Measurements from ENCODE around the gene DNAH10.

Gene DNAH10, protein sequence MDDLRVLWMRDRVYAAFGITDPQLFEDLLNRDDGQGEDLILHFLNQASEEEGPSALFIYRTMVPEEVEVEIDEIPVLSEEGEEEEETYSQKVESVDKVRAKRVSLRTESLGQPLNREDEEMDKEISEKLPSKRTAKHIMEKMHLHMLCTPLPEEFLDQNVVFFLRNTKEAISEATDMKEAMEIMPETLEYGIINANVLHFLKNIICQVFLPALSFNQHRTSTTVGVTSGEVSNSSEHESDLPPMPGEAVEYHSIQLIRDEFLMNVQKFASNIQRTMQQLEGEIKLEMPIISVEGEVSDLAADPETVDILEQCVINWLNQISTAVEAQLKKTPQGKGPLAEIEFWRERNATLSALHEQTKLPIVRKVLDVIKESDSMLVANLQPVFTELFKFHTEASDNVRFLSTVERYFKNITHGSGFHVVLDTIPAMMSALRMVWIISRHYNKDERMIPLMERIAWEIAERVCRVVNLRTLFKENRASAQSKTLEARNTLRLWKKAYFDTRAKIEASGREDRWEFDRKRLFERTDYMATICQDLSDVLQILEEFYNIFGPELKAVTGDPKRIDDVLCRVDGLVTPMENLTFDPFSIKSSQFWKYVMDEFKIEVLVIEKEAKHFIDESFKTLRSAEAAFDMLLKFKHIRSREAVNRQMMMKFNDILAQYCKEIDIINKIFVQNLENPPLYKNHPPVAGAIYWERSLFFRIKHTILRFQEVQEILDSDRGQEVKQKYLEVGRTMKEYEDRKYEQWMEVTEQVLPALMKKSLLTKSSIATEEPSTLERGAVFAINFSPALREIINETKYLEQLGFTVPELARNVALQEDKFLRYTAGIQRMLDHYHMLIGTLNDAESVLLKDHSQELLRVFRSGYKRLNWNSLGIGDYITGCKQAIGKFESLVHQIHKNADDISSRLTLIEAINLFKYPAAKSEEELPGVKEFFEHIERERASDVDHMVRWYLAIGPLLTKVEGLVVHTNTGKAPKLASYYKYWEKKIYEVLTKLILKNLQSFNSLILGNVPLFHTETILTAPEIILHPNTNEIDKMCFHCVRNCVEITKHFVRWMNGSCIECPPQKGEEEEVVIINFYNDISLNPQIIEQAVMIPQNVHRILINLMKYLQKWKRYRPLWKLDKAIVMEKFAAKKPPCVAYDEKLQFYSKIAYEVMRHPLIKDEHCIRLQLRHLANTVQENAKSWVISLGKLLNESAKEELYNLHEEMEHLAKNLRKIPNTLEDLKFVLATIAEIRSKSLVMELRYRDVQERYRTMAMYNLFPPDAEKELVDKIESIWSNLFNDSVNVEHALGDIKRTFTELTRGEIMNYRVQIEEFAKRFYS (N-terminal part only)

DNA sequence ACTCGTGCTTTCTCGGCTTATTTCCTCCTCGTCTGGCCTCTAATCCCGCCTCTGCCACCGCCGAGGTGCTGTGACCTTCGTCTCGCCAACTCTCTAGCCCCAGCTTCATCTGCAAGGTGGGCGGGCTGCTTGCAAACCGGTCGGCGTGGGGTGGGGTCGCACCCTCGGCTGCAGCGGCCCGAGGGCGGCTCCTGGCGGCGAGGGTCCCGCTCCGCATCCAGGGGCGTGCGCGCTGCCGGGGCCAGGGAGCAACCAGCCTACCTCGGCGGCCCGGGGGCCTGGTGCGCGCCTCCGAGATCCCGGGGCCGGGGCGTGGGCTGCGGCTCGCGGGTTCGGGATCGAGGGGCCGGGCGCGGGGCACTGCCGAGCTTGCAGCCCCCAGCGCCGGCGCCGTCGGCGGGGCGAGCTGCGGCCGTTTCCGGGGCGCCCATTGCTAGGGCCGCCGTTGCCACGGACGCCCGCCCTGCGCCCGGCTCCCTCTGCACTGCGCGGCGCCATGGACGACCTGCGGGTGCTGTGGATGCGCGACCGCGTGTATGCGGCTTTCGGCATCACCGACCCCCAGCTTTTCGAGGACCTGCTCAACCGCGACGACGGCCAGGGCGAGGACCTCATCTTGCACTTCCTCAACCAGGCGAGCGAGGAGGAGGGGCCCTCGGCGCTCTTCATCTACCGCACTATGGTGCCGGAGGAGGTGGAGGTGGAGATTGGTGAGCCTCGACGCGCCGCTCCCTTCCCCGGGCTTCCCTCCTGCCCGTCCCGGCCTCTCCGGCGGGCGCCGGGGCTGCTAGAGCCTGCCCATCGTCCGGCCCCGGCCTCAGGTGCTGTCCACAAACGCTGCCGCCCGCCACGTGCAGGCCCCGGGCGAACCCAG, at the start of gene DNAH10:
Gene DNAH10, plus strand, starts transcription at position 461 of the 874 bp plus-strand sequence. Its CDS starts 36 bp downstream, at position 497.
- peak; percentile 5 for DNase-seq (ENCODE audit: low read depth)

DNA sequence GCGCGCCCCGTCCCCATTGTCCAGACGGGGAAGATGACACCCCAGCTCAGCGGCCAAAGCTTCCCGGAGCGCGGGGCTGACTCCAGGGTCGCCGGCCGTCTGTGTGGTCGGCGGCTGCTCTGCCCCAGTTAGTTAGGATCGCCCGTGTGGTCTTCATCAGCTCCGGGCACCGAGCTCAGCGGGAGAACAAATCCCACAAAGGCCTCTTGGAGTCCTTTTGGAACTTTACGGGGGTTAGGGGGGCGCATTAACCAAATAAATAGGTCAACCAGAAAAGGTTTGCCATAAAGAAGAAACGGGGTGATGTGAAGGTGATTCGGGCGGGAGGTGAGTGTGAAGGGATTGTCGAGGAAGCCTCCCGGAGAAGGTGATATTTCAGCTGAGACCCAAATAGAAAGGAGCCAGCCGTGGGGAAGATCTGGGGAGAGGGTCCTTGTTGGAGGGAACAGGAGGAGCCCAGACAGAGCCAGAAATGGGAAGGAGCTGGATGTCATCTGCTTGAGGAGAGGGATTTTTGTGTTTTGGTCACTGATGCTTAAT, 49.3 kb upstream of the DNAH10 start:
- DNase-seq (ENCODE audit: low read depth): no peak

DNA sequence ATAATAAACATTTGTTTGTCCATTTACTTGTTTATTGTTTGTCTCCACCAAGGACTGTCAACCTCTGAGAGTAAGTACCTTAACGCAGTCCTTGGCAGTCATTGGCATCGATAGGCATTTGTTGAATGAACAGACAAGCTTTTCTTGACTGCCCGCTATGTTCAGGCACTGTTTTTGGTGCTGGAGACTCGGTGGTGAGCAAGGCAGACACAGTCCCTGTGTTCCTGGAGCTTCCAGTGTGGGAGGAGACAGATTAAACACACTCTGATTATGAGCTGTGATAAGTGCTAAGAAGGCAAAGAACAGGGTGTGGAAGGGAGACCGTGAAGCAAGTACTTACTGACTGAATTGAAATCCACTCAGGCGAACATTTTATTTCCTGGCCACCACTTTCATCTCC, 48.7 kb upstream of the DNAH10 start:
- peak; percentile 24 for DNase-seq (ENCODE audit: low read depth)

DNA sequence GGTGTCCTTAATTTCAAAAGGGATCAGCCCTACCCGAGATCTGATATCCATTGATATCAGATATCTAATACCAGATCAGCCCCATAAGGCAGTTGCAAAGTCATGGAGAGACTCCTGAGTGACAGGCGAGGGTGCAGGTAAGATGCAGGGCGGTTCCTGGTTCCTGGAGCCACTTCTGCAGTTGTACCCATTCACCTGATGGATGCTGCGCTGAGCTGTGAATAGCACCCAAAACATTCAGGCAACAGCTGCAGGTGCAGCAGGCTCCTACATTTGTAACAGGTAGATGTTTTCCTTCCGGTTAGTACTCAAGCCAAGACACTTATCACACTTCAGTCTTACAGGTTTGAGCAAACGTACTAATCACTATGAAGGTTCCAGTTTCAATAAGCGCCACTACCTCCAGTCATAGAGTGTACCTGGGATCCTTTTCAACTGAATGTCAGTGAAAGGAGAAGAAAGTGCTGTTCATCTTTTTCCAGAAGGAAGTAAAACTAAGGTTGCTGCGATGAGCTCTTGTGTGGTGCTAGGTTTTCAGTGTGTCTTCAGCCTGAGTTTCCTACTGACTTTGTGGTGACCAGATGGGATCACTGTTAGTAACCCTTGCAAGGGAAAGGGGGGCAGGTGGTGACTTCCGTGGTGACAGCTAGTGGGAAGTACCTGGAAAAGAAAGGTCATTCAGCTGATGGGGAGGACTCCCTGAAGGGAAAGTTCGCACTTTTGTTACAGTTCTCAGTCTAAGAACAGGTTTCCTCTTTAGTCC, 48.1 kb upstream of the DNAH10 start:
- no peak for DNase-seq (ENCODE audit: low read depth)

DNA sequence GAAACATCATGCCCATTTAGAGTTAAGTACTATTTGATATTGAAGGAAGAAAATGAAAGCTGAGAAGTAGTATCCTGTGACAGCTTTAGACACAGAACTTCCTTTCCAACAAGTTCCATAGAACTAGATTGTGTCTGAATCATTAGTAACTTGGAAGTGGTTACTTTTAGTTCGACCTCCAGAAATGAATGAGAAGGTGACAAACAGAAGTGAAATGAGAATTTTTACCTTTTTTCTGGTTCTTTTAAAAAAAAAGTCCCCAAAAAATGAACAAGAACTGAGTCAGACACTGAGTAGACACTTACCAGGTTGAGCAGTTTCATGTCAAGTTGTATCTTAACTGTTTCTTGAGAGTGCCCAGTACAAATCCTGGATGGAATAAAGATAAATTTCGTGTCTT, 46.9 kb upstream of the DNAH10 start:
- no peak for DNase-seq (ENCODE audit: low read depth)

DNA sequence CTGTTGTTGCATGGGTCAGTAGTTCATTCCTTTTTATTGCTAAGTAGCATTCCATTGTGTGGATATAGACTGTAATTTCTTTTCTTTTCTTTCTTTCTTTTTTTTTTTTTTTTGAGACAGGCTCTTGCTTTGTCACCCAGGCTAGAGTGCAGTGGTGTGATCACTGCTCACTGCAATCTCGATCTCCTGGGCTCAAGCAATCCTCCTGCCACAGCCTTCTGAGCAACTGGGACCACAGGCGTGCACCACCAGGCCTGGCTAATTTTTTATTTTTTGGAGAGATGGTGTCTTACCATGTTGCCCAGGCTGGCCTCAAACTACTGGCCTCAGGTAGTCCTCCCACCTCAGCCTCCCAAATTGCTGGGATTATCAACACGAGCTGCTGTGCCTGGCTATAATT, 44.8 kb upstream of the DNAH10 start:
- DNase-seq (ENCODE audit: low read depth): no peak

DNA sequence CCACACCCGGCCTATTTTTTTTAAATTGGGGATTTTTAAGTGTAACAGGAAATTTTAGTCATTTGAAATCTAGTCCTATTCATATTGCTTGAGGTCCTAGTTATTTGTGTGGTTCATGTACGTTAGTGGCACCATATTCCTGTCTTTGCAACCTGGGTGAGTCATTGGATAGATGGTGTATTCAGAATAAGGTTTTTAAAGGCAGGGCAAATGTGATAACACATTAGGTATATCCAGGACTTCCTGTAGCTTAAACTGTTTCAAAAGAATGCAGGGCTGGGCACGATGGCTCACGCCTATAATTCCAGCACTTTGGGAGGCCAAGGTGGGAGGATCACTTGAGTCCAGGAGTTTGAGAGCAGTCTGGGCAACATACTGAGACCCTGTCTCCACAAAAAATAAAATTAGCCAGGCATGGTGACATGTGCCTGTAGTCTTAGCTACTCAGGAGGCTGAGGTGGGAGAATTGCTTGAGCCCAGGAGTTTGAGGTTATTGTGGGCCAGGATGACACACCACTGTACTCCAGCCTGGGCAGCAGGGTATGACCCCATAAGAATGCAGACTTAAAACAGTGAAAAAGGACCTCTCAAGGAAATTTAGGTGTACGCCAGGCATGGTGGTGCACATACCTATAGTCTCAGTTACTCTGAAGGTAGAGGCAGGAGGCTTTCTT, 41.8 kb upstream of the DNAH10 start:
- DNase-seq (ENCODE audit: low read depth): no peak

DNA sequence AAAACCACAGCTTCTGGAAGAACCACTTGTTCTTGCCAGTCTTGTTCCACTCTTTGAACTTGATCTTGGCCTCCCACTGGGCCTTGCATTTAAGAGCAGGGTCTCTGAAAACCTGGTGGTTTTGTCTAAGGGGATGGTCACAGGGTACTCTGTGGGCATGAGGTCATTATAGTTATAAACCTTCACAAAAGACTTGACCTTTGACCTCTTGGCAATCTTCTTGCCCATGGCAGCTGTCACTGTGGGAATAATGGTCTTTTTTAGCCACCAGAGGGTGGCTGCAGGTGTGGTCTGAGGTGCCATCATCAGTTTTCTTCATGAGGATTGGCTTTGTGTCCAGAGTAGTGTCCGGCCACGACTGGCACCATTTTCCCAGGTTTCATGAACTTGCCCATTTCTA, 40.9 kb upstream of the DNAH10 start:
- DNase-seq (ENCODE audit: low read depth): no peak

DNA sequence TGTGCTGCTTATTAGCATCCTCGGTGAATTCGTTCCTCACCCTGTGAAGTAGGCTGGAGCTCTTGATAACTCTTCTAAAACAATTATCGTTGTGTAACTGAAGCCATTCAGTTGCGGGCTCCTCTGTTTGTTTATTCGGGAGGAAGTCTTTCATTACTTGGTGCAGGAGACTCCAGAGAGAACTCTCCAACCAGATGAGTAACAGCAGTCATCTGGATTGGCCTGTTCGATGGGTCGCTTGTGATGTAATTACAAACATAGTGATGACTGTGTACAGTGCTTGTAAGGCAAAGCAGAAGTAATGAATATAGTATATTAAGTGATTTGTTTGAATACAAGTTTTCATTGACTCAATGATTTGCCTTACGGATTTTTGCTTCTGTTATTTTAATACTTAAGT, 39.1 kb upstream of the DNAH10 start:
- peak; percentile 40 for DNase-seq (ENCODE audit: low read depth)

DNA sequence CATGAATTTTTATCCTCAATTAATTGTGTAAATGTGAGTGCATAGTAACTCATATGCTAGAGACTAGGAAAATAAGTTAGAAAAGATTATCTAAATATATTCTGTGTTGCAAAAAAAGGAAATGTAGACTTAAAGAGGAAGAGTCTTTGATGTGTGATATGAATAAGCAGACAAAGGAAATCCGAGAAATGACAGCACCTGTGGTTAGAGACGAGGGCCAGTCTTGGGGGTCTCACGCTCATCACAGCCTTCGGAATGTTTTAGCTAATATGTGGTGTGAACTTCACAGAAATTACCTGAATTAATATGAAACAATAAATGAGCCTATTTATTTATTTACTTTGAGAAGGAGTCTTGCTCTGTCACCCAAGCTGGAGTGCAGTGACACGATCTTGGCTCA, 38.3 kb upstream of the DNAH10 start:
- DNase-seq (ENCODE audit: low read depth): no peak

DNA sequence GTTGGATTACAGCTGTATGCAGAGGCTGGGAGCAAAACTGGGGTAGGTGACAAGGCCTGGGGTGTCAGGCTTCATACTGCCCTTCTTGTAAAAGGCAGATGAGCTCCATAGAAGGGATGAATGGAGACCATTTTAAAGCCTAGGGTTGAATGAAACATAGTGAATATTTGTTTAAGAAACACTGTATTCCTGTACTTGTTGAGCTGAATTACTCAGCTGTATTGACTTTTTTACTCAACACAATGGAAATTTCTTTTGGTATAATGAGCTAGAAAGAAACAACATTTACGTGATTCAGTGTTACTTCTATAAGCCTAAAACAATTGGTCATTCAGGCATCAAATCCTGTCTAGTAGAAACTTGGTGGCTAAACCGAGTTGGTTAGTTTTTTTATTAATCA, 35.9 kb upstream of the DNAH10 start:
- no peak for DNase-seq (ENCODE audit: low read depth)

DNA sequence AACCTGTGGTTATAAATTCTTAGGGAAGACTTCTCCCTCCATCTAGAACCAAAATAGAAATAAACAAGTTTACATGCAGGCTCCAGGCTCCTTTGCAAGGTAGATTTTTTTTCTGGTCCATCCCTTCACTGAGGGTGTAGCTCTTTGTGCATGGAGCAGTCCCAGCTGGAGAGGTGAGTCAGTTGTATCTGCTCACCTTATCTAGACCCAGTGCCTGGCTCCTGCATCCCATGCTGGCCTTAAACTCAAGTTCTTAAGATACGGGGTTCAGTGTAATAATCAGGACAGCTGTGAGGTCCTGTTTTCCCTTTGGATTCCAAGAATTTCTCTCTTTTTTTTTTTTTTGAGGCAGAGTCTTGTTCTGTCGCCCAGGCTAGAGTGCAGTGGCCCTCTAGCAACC, 35.1 kb upstream of the DNAH10 start:
- peak; percentile 55 for DNase-seq (ENCODE audit: low read depth)

DNA sequence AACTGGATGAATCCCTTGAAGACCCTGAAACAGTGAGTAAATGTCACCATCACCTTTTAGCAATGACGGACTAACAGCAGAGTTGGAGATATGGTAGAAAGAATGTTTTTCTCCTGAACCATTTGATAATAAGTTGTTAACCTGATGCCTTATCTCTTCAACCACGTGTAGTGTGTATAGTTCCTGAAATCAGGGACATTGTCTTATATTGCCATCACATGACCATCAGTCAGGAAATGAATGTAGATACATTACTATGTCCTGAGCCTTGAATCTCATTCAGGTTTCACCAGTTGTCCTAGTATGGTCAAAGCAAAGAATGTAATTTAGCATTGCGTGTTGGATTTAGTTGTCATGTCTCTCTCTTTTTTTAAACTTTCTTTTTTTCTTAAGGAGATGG, 34.2 kb upstream of the DNAH10 start:
- DNase-seq (ENCODE audit: low read depth): no peak

DNA sequence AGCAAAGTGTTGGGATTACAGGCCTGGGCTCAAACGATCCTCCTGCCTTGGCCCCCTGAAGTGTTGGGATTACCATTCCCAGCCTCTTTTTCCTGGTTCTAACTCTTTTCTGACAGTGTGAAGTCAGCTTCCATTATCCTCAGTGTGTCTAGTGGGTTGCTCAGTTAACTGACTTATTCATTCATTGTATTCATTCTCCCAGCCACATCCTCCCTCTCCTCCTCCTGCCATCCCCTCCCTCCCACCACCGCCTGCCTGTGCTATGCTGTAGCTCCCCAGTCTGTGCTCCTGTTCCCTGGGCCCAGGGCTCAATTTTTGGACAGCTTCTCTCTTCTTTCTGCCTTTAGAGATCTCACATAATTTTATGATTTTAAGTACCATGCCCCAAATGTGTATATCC, 30.5 kb upstream of the DNAH10 start:
- no peak for DNase-seq (ENCODE audit: low read depth)

DNA sequence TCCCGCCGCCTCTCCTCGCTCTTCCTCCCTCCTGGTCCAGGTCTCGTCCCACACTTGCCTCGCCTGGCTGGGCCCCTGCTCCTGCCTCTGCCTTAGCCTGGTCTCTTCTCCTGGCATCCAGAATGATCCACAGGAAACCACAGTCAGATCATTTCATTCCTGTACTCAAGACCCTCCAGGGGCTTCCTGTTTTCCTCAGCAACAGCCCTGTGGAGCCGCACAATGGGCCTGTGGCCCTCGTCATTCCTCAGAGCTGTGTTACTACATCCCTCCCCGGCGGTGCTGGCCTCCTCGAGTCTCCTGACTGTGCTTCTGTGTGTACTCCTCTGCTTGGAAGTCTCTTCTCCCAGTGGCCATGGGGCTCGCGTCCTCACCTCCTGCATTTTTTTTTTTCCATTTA, 29.9 kb upstream of the DNAH10 start:
- no peak for DNase-seq (ENCODE audit: low read depth)

DNA sequence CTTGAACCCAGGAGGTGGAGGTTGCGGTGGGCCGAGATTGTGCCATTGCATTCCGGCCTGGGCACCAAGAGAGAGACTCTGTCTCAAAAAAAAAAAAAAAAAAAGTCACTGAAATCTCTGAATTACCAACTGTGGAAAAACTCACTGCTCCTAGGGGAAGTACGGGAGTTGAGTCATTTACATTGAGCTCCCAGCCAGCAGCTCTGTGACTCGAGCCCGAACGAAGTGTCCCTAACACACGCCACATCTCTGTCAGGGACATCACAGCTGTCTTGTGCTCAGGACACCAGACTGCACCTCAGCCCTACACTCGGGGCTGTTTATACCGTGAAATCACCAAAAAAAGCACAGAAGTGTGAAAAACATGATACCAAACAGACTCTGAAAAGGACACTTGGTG, 28.9 kb upstream of the DNAH10 start:
- no peak for DNase-seq (ENCODE audit: low read depth)

DNA sequence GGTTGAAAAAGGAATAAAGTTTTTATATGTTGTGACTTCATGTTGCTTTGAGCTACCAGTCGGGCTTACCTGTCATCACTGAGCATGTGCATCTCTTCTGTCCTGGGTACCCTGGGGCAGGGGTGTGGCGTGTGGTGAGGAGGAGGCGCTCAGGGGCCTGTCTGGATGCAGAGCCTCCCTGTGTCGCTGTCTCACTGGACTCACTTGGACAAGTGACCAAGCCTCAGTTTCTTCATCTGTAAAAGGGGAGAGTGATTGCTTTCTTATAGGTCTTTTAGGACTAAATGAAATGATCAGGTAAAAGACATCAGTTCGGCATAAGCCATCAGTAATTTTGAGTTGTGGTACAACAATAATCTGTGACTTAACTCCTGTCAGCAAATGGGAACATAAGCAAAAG, 27.8 kb upstream of the DNAH10 start:
- no peak for DNase-seq (ENCODE audit: low read depth)

DNA sequence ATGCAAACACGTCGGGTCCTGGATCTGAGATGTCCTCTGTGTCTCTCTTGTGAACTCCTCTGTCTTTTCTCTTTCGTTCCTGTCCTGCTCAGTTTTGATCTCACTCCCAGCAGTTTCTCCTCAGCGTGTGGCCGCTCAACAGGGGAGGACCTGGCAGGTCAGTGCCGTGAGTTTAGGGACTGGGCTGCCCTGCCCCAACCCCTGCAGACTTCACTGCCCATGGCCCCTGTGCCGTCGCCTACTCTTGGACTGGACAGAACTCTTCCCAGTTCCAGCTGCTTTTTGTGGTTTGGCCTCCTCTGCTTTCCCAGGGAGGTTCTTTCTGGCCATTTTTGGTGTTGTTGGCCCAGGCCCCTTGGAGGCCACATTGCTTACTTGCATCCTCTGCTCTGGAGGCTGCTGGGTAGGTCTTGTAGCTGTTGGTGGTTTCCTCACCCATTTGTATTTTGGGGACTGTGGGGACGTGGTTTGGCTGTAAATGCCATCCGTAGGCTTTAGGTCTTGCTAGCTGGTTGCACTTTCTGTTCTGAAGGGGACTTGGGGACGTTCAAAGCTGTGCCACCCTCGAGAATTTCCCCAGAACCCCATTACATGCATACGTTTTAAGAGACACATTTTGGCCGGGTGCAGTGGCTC, 20.0 kb upstream of the DNAH10 start:
- no peak for DNase-seq (ENCODE audit: low read depth)

DNA sequence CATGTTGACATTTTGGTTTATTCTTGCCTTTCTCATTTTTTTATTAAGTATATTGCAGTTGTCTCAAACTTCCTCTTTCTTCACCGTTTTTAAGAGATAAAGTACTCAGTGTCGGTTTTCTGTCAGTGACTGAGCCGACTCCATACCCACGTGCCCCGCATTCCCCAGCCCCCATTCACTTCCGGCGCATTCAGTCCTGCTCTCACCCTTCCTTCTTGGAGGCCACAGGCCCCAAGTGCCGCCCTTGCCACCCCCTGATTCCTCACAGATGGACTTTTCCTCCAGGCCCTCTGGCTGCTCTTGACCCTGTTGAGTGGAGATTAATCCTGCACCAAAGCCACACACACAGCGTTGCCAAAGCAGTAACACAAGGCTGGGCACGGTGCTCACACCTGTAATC, 19.1 kb upstream of the DNAH10 start:
- DNase-seq (ENCODE audit: low read depth): no peak

Measured in amniotic epithelial cell (primary cell).